Subcutaneous abdominal adipose tissue (tissue), 5 donors: ENCODE data around the gene CLIC4.
"Not testable (repeated sequence)": the region's sequence is repeated elsewhere in the genome, so short reads cannot be mapped to it uniquely, and the experiment has no call there.

Source experiments
- H3K27ac ChIP-seq: one replicate; pipeline ENCODE4 v1.7.0; 2013; ENCODE audit warnings: low read depth, mild to moderate bottlenecking, inconsistent platforms, low read length, moderate library complexity
- H3K27me3 ChIP-seq, 5 donors: one replicate each; pipeline ENCODE4 v1.7.0; 2013; ENCODE audit warnings: low read length in 5 of 5, inconsistent platforms in 1 of 5; ENCODE audit not compliant: control insufficient read depth in 5 of 5, insufficient read depth in 4 of 5
- H3K36me3 ChIP-seq, 5 donors: one replicate each; pipeline ENCODE4 v1.7.0; 2013; ENCODE audit warnings: low read length in 5 of 5; ENCODE audit not compliant: control insufficient read depth in 5 of 5, insufficient read depth in 5 of 5
- H3K4me1 ChIP-seq, 5 donors: one replicate each; pipeline ENCODE4 v1.7.0; 2013; ENCODE audit warnings: low read length in 5 of 5, mild to moderate bottlenecking in 3 of 5, moderate library complexity in 1 of 5; ENCODE audit not compliant: control insufficient read depth in 5 of 5, insufficient read depth in 5 of 5
- H3K4me3 ChIP-seq, 5 donors: one replicate each; pipeline ENCODE4 v1.7.0; 2013; ENCODE audit warnings: low read length in 5 of 5, low read depth in 1 of 5
- H3K9ac ChIP-seq, 5 donors: one replicate each; pipeline ENCODE4 v1.7.0; 2013; ENCODE audit warnings: low read length in 5 of 5, mild to moderate bottlenecking in 4 of 5, moderate library complexity in 3 of 5
- H3K9me3 ChIP-seq, 5 donors: one replicate each; pipeline ENCODE4 v1.7.0; 2013; ENCODE audit warnings: low read length in 5 of 5; ENCODE audit not compliant: control insufficient read depth in 5 of 5
- donor health status: healthy.
- donor health status: healthy.
- donor health status: healthy.
- donor health status: healthy.
- donor health status: healthy.

The CLIC4 gene

DNA sequence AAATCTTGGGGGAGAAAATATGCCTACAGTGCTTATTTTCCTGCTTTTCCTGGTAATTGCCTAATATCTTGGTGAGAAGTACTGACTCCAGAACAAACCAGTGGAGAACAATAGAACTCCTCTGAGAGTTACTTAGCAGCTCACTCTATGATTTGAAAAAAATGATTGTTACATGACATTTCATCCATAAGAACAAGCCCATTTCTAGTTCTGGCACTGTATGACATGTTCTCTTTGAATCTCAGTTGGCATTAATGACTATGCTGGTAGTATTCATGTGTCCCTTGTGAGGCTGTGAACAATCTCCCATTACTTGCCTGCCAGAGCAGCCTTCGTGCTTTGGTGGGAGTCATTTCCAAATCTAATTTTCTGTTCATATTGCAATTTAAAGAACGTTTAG, 58.0 kb downstream of the CLIC4 start:
- Histone ChIP-seq H3K4me1 (peaks cover 3 to 38% (median 32%) of the 10 kb centered on the region in 5 donors), H3K9ac (no peak overlapping the region), H3K27me3 (no peaks in the 10 kb centered on the region), H3K36me3 (peaks cover 0 to 3% (median 0%) of the 10 kb centered on the region in 5 donors), H3K27ac (peak overlapping the region; percentile 50), H3K4me3 (no peak overlapping the region), H3K9me3 (no peaks in the 10 kb centered on the region)

DNA sequence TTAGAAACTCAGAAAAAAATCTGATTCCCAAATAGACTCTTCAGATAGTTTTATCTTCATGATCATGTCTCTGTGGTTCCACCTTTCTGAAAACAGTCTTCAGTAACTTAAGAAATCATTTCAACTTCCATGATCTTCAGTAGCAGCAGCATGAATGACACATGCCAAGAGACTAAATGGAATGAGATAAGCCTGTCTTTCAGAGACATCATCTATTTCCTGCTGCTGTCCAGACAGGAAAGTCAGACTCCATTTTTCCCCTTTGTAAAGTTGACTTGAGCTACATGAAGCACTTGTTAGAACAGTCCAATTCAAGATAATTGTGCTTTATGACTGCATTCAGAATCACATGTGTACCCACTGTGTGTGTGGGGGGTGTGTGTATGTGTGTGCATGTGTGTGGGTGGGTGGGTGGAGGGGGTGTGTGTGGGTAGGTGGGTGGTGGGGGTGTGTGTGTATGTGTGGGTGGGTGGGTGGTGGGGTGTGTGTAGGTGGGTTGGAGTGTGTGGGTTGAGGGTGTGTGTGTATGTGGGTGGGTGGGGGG, 58.8 kb downstream of the CLIC4 start:
- no peaks in the 10 kb centered on the region for H3K27me3 ChIP-seq
- H3K9me3 ChIP-seq, result no peaks in the 10 kb centered on the region
- peaks cover 3 to 38% (median 32%) of the 10 kb centered on the region in 5 donors for H3K4me1 ChIP-seq
- no peaks in the 10 kb centered on the region for H3K36me3 ChIP-seq
- H3K27ac ChIP-seq, result peak overlapping the region; percentile 27
- H3K9ac ChIP-seq, result no peak overlapping the region
- no peak overlapping the region for H3K4me3 ChIP-seq

DNA sequence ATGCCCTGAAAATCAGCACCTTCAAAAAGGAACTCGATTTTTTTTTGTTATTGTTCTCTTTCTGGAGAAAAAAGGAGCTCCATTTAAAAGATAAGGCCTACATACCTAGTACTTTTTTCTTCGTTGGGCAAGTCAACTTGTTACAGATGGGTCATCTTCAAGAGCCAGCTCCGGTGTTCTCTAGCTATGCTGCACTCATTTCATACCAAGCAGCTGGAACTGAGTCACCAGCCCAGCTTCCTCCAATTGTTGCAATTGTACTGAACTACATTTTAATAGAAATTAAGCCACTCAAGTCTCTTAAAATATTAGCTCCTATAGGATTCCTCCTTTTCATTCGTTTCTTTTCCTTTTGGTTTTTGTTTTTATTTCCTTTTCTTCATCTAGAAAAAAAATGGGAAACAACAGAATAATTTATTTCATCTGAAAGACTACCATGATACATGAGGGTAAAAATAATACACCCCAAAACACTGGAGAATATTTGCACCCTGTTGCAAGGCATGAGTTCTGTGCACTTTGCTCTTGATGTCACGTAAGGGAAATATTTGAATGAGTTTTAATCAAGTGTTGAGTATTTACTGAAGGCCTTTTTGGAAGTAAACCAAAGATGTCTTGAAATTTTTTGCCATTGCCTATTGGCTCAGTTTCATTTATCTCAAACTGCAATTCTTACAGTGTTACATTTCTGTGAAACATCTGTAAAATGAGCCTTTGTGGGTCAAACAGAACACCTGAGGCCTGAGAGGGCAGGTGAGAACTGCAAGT, 60.5 kb downstream of the CLIC4 start:
- Histone ChIP-seq H3K9me3 (no peaks in the 10 kb centered on the region), H3K27me3 (no peaks in the 10 kb centered on the region), H3K4me1 (peaks cover 3 to 49% (median 32%) of the 10 kb centered on the region in 5 donors), H3K4me3 (no peak overlapping the region), H3K36me3 (no peaks in the 10 kb centered on the region), H3K9ac (no peak overlapping the region), H3K27ac (peak overlapping the region; percentile 48)

DNA sequence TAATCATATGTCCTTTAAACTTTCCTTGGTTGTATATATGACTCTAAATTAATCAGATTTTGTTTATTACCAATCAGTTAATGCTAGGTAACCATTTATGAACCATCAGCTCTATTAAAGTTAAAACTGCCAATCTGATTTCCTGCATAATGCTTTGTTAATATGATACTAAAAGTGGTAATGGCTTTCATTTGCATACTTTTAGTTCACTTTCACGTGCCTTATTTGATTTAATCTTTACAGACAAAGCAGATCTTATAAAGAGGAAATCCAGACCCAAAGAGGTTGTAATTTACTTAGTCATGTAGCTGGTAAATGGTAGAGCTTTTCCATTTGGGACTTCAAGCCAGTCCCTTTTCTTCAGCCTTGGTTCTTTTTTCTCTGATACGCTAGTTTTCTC, 61.3 kb downstream of the CLIC4 start:
- Histone ChIP-seq H3K36me3 (no peaks in the 10 kb centered on the region), H3K4me1 (peaks cover 0 to 43% (median 26%) of the 10 kb centered on the region in 5 donors), H3K27ac (peak overlapping the region; percentile 48)

DNA sequence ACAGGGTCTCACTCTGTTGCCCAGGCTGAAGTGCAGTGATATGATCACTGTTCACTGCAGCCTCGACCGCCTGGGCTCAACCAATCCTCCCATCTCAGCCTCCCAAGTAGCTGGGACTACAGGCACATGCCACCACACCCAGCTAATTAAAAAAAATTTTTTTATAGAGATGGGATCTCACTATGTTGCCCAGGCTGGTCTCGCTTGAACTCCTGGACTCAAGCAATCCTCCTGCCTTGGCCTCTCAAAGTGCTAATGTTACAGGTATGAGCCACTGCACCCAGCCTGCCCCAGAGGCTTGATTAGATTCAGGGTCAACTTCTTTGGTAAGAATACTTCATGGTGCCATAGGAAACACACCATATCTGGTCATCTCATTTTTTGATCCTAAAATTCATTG, 66.2 kb downstream of the CLIC4 start:
- H3K9ac ChIP-seq, H3K27ac ChIP-seq, H3K36me3 ChIP-seq, H3K4me3 ChIP-seq, H3K27me3 ChIP-seq, H3K9me3 ChIP-seq: not testable (repeated sequence)
- peaks cover 0 to 14% (median 0%) of the 10 kb centered on the region in 5 donors for H3K4me1 ChIP-seq

More for the DNA sequence above, 61.3 kb downstream of the CLIC4 start:
- Histone ChIP-seq H3K9ac (no peak overlapping the region), H3K9me3 (no peaks in the 10 kb centered on the region), H3K27me3 (no peaks in the 10 kb centered on the region), H3K4me3 (no peak overlapping the region)

DNA sequence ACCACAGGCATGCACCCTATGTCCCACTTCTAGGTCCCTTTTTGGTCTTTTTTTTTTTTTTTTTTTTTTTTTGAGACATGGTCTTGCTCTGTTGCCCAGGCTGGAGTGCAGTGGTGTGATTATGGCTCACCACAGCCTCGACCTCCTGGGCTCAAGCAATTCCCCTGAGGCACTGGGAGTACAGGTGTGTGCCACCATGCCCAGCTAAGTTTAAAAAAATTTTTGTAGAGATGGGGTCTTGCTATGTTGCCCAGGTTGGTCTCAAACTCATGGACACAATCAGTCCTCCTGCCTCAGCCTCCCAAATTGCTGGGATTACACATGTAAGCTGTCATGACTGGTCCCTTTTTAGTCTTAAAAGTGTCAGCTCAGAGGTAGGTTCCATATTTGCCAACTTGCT, 75.0 kb downstream of the CLIC4 start:
- H3K27me3 ChIP-seq, H3K27ac ChIP-seq, H3K9ac ChIP-seq, H3K4me3 ChIP-seq, H3K9me3 ChIP-seq: not testable (repeated sequence)
- Histone ChIP-seq H3K4me1 (peaks cover 0 to 12% (median 0%) of the 10 kb centered on the region in 5 donors), H3K36me3 (peaks cover 0 to 12% (median 3%) of the 10 kb centered on the region in 5 donors)

DNA sequence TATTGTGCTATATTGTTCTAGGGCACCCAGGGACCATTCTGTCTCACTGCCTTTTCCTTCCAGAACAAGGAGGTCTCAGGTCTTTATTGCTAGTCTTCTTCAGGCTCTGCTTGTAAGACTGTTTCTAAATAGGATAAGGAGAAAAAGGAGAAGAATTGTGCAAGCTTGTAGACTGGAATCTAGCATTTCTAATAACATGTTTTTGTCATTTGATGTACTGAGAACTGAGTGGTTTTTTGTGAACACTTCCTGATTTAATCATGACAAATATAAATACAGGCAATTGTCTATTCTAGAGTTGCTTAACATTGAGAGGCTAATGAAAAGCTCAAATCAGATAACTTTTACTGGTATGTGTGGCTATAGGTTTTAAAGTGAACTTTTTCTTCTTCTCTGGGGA, 77.6 kb downstream of the CLIC4 start:
- Histone ChIP-seq H3K36me3 (no peaks in the 10 kb centered on the region), H3K27me3 (no peaks in the 10 kb centered on the region), H3K4me3 (no peak overlapping the region), H3K9me3 (no peaks in the 10 kb centered on the region), H3K4me1 (peaks cover 0 to 26% (median 8%) of the 10 kb centered on the region in 5 donors), H3K27ac (no peak overlapping the region), H3K9ac (no peak overlapping the region)

DNA sequence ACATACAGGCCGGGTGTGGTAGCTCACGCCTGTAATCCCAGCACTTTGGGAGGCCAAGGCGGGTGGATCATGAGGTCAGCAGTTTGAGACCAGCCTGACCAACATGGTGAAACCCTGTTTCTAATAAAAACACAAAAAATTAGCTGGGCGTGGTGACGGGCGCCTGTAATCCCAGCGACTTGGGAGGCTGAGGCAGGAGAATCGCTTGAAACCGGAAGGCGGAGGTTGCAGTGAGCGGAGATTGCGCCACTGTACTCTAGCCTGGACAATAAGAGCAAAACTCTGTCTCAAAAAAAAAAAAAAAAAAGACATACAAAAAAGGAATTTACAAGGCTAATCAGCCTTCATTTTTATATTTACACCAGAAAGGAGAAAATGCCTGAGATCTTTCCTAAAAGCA, 78.2 kb downstream of the CLIC4 start:
- H3K4me1 ChIP-seq, result peaks cover 0 to 32% (median 13%) of the 10 kb centered on the region in 5 donors
- not testable (repeated sequence) for H3K36me3 ChIP-seq, H3K9me3 ChIP-seq, H3K27ac ChIP-seq, H3K9ac ChIP-seq, H3K27me3 ChIP-seq, H3K4me3 ChIP-seq

DNA sequence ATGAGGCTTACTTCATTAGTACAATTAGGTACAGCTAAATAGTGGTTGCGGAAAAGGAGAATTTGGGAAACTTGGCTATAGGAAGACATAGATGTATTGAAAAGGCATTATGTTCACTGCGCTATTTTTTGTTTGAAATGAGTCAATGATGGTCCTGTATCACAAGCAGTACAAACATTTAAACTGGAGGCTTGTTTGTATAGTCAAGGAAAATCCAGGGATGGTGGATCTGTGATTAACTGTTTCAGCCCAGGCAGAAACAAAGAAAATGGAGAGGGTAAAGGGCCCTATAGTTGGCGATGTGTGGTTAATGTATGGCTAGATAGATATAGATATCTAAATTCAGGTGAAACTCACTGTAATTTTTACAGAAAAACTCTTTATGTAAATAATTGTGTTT, 79.9 kb downstream of the CLIC4 start:
- H3K9ac ChIP-seq, result no peak overlapping the region
- H3K27me3 ChIP-seq, result no peaks in the 10 kb centered on the region
- H3K4me1 ChIP-seq, result peaks cover 0 to 40% (median 13%) of the 10 kb centered on the region in 5 donors
- H3K4me3 ChIP-seq, result no peak overlapping the region
- no peaks in the 10 kb centered on the region for H3K36me3 ChIP-seq
- H3K27ac ChIP-seq, result no peak overlapping the region
- H3K9me3 ChIP-seq, result no peaks in the 10 kb centered on the region

DNA sequence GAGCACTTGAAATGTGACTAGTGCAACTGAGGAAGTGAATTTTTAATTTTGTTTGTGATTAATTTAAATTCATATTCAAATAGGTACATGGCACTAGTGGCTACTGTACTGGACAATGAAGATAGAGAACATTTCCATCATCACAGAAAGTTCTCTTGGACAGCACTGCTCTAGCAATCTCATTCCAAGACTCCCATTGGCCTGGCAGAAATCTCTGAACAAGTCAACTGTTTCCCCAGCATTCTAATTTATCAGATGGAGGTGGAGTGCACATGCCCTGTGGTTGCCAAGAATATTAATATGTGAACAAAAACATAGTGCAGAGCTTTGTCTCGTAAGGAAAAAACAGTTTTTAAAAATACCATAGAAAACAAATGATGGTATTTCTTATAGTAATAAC, 81.3 kb downstream of the CLIC4 start:
- no peak overlapping the region for H3K27ac ChIP-seq
- no peaks in the 10 kb centered on the region for H3K9me3 ChIP-seq
- H3K9ac ChIP-seq, result no peak overlapping the region
- peaks cover 3 to 44% (median 17%) of the 10 kb centered on the region in 5 donors for H3K4me1 ChIP-seq
- no peak overlapping the region for H3K4me3 ChIP-seq
- H3K36me3 ChIP-seq, result no peaks in the 10 kb centered on the region
- no peaks in the 10 kb centered on the region for H3K27me3 ChIP-seq
